Measurements from ENCODE around the gene PGAM2. TPM values are rescaled to one million over a fixed set of nuclear protein-coding genes. Genes with fewer than 3 reads are reported as not detected.

PGAM2 gene
- total and polyA plus RNA-seq, 2 experiments from 2014 or later = 2.9 to 7.8 TPM

DNA sequence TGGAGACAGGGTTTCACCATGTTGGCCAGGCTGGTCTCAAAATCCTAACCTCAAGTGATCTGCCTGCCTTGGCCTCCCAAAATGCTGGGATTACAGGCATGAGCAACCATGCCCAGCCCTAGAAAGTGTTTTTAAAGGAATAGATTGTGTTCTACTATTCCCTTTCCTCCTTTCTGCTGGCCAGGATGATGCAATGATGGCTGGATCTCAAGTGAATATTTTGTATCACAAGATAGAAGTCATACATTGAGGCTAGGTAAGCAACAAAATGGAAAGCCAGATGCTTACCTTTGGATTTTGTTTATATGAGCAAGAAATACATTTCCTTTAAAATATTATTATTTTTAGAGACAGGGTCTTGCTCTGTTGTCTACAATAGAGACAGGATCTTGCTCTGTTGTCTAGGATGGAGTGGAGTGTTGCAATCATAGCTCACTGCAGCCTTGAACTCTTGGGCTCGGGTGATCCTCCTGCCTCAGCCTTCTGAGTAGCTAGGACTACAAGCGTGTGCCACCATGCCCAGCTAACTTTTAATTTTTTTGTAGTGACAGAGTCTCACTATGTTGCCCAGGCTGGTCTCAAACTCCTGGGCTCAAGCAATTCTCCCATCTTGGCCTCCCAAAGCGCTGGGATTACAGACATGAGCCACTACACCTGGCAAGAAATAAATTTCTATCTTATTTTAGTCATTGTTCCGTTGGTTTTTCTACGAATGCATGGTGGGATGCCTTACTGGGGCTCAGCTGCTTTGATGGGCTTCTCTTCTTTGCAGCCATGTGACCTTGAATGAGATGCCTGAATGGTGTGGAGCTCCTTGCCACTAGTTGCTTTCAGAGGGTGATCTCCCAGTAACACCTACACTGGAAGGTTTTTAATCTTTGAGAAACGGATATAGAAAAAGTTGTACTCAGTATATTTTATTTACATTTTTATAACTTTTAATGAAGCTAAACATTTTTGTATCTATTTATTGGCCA, 33.0 kb upstream of the PGAM2 start:
- Histone ChIP-seq H4K20me1 (replicated peaks; ENCODE audit: insufficient read depth) (no peaks in the 10 kb centered on the region), H3K4me2 (no peak overlapping the region), H3K4me1 (ENCODE audit: insufficient read depth) (peaks cover 2% of the 10 kb centered on the region; the same call in 1 of the 2 replicates), H3K79me2 (replicated peaks; ENCODE audit: insufficient read depth) (no peaks in the 10 kb centered on the region), H3F3A (replicated peaks; ENCODE audit: low read depth) (no peaks in the 10 kb centered on the region), H3K9me2 (ENCODE audit: insufficient read depth) (no peaks in the 10 kb centered on the region), H3K27ac (ENCODE audit: low read depth) (no peak overlapping the region), H3K27me3 (ENCODE audit: insufficient read depth) (no peaks in the 10 kb centered on the region), H2AFZ (no peak overlapping the region), H3K4me3 (no peak overlapping the region), H3K36me3 (ENCODE audit: insufficient read depth) (no peaks in the 10 kb centered on the region)
- Mint-ChIP-seq H3K27ac (no peak overlapping the region), H3K9me3 (no peaks in the 10 kb centered on the region), H3K36me3 (ENCODE audit: low read depth) (no peaks in the 10 kb centered on the region), H3K4me3 (no peak overlapping the region), H3K27me3 (ENCODE audit: insufficient read depth, low read depth, poor library complexity) (peaks cover 19% of the 10 kb centered on the region), H3K4me1 (peaks cover 9% of the 10 kb centered on the region)
- ATAC-seq (no peak), DNase-seq (ENCODE audit: low spot score) (no peak)
- TF ChIP-seq, protein P1, sequence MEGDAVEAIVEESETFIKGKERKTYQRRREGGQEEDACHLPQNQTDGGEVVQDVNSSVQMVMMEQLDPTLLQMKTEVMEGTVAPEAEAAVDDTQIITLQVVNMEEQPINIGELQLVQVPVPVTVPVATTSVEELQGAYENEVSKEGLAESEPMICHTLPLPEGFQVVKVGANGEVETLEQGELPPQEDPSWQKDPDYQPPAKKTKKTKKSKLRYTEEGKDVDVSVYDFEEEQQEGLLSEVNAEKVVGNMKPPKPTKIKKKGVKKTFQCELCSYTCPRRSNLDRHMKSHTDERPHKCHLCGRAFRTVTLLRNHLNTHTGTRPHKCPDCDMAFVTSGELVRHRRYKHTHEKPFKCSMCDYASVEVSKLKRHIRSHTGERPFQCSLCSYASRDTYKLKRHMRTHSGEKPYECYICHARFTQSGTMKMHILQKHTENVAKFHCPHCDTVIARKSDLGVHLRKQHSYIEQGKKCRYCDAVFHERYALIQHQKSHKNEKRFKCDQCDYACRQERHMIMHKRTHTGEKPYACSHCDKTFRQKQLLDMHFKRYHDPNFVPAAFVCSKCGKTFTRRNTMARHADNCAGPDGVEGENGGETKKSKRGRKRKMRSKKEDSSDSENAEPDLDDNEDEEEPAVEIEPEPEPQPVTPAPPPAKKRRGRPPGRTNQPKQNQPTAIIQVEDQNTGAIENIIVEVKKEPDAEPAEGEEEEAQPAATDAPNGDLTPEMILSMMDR (conservative IDR thresholded peaks at IDR 0.05; ENCODE audit: low read depth in 2 of 2) = no peak
- TF ChIP-seq POLR2AphosphoS5 (IDR thresholded peaks at IDR 0.05; ENCODE audit: low read depth) = no peak

DNA sequence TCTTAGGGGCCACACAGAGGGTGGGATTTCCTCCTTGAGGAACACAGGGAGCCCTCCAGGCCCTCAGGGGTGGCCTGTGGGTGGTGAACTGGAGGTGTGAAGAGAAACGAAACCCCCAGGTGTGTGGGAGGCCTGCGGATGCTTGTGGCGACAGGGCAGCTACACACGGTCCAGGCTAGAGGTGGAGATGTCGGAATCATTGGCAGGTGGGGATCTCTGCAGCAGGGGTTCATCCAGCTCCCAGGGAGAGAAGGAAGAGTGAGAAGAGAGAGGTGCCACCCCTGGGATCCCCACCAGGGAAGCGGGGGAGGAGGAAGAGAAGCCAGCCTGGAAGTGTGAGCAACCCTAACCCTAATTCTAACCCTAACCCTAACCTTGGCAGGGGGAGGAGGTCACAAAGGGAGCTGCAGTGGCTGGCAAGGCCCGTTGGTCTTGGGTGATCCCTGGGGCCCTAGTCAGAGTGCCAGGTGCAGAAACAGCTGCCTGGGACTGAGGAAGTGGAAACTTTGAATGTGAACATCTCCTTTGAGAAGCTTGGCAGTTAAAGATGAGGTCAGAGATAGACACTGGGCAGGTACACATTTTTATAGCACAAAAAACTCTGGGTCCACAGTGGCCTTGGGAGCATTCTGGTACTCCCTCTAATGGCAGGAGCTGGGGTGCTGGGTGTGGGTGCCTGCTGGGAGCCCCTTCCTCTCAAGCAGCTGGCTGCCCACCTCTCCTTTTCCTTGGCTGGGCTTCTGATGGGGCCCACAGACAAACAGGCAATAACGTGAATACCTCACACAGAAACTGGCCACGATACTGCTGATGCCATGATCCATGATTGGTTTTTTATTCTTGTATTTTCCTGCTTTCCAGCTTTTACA, 31.9 kb upstream of the PGAM2 start:
- H3K4me3 Mint-ChIP-seq = no peak overlapping the region
- H2AFZ ChIP-seq = no peak overlapping the region
- peaks cover 17% of the 10 kb centered on the region for H3K27me3 Mint-ChIP-seq (ENCODE audit: insufficient read depth, low read depth, poor library complexity)
- no peak for ATAC-seq
- H3F3A ChIP-seq (replicated peaks; ENCODE audit: low read depth) = no peaks in the 10 kb centered on the region
- no peaks in the 10 kb centered on the region for H3K36me3 ChIP-seq (ENCODE audit: insufficient read depth)
- peaks cover 11% of the 10 kb centered on the region for H3K4me1 Mint-ChIP-seq
- no peaks in the 10 kb centered on the region for H4K20me1 ChIP-seq (replicated peaks; ENCODE audit: insufficient read depth)
- H3K4me1 ChIP-seq (ENCODE audit: insufficient read depth) = no peaks in the 10 kb centered on the region
- no peaks in the 10 kb centered on the region for H3K9me2 ChIP-seq (ENCODE audit: insufficient read depth)
- no peak overlapping the region for H3K27ac Mint-ChIP-seq
- no peaks in the 10 kb centered on the region for H3K79me2 ChIP-seq (replicated peaks; ENCODE audit: insufficient read depth)
- no peak overlapping the region for H3K27ac ChIP-seq (ENCODE audit: low read depth)
- DNase-seq (ENCODE audit: low spot score) = no peak
- H3K36me3 Mint-ChIP-seq (ENCODE audit: low read depth) = no peaks in the 10 kb centered on the region
- H3K27me3 ChIP-seq (ENCODE audit: insufficient read depth) = no peaks in the 10 kb centered on the region
- no peak overlapping the region for H3K4me3 ChIP-seq
- H3K9me3 Mint-ChIP-seq = no peaks in the 10 kb centered on the region
- H3K4me2 ChIP-seq = no peak overlapping the region
- TF ChIP-seq EZH2phosphoT487 (IDR thresholded peaks at IDR 0.05; ENCODE audit: unreplicated experiment) (no peak), EZH2 (IDR thresholded peaks at IDR 0.05; ENCODE audit: low read depth, unreplicated experiment) (no peak), REST (IDR thresholded peaks at IDR 0.05; ENCODE audit: unreplicated experiment) (no peak), ETS1 (IDR thresholded peaks at IDR 0.05) (no peak), STAT1 (IDR thresholded peaks at IDR 0.05; ENCODE audit: unreplicated experiment) (no peak), NANOG (IDR thresholded peaks at IDR 0.05; ENCODE audit: borderline replicate concordance) (no peak), CREB1 (CRISPR knock-in tag; IDR thresholded peaks at IDR 0.05; ENCODE audit: low read depth) (no peak)
